Measurements from ENCODE around the gene PPP1R1A.

PPP1R1A gene

GRCh38 chr12:54541751-54542290 lies 46.6 kb downstream of the PPP1R1A start:
- no peak for TF ChIP-seq CTCF (IDR thresholded peaks at IDR 0.05; ENCODE audit: low read length, missing control alignments)
- DNase-seq (ENCODE audit: low read depth) = no peak
- no peak overlapping the region for H3K4me3 ChIP-seq (replicated peaks; ENCODE audit: low read depth, low read length)

- no peak overlapping the region for H3K4me3 ChIP-seq (replicated peaks; ENCODE audit: low read depth, low read length)
- no peak for TF ChIP-seq CTCF (IDR thresholded peaks at IDR 0.05; ENCODE audit: low read length, missing control alignments)
- no peak for DNase-seq (ENCODE audit: low read depth)
Observed at GRCh38 chr12:54538136-54538700, 50.2 kb downstream of the PPP1R1A start.

GRCh38 chr12:54535474-54535873 lies 53.0 kb downstream of the PPP1R1A start:
- no peak for DNase-seq (ENCODE audit: low read depth)
- no peak for TF ChIP-seq CTCF (IDR thresholded peaks at IDR 0.05; ENCODE audit: low read length, missing control alignments)
- H3K4me3 ChIP-seq (replicated peaks; ENCODE audit: low read depth, low read length) = no peak overlapping the region

- TF ChIP-seq CTCF (IDR thresholded peaks at IDR 0.05; ENCODE audit: low read length, missing control alignments) = no peak
- DNase-seq (ENCODE audit: low read depth) = no peak
- no peak overlapping the region for H3K4me3 ChIP-seq (replicated peaks; ENCODE audit: low read depth, low read length)
Observed at GRCh38 chr12:54529581-54529980, 58.9 kb downstream of the PPP1R1A start.
